SIG-M5 treated with dmso at 0.1 percent for 504 hours (cell line): ENCODE measurements around the gene RGL1.

Source experiments
- DNase-seq: peaks from one replicate; lab custom pipeline; 2025; ENCODE audit not compliant: unreplicated experiment; lab: John Stamatoyannopoulos, UW

The RGL1 gene

GRCh38 chr1:183859831-183860230 is 54.9 kb downstream of the RGL1 start:
- DNase-seq = no peak

DNA sequence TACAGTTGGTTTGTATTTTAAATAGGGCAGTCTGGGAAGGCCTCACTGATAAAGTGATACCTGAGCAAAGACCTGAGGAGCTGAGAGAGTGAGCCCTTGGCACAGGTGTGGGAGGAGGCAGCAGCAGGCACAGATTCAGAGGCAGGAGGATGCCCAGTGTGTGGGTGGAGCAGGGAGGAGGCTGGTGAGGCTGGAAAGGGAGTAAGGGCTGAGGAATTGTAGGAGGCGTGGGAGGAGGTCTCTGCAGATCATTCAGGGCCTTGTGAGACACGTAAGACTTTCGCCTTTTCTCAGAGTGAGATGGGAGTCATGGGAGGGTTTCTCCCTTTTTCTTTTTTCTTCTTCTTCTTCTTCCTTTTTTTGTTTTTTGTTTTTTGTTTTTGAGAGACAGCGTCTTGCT is 58.0 kb downstream of the RGL1 start:
- no peak for DNase-seq

- no peak for DNase-seq
These were observed 58.9 kb downstream of the RGL1 start for GRCh38 chr1:183863852-183864251.

DNA sequence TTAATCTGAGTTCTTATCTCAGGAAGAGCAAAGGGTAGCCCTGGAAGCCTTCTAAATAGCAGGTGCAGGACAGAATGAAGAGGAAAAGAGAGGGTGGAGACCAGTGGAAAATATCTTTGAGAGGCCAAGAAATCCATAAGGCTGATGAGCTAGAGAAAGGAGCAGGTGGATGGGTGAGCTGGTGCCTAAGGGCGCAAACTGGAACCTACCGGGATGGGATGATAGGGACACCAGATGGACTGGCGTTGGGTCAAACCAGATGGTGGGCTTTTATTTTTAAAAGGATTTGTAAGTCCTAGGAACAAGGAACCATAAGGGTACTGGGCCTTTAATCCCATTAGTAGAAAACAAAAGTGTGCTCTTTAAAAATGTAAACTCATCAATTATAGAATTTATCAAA is 59.7 kb downstream of the RGL1 start:
- DNase-seq = no peak

GRCh38 chr1:183869230-183869629 is 64.3 kb downstream of the RGL1 start:
- DNase-seq = no peak

- DNase-seq = no peak
These were observed 64.7 kb downstream of the RGL1 start for GRCh38 chr1:183869664-183870063.

DNA sequence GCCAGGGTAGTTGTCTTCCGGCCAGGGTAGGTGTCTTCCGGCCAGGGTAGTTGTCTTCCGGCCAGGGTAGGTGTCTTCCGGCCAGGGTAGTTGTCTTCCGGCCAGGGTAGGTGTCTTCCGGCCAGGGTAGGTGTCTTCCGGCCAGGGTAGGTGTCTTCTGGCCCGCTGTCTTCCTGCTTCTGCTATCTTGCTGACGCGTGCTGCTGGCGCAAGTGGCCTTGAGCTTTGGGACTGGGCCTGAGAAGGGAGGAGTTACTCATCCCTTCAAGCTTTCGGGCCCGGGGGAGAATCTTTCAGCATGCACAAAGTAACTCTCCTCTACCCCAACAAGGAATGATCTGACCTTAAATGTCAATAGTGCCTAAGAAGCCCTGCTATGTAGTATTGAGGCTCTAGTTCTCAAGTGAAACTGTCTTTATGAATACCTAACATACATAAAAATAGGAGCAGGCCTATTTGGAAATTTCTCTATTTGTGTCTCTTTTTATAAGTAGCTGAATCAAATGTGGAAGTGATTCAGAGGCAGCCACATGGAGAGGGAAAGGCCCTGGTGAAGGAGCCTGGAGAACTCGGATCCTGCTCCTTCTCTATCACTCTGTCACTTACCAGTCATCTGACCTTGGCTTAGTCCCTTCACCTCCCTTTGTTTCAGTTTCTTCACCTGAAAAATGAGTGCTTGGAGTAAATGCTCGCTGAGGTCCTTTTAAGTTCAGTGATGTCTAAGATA is 65.6 kb downstream of the RGL1 start:
- DNase-seq = no peak

DNA sequence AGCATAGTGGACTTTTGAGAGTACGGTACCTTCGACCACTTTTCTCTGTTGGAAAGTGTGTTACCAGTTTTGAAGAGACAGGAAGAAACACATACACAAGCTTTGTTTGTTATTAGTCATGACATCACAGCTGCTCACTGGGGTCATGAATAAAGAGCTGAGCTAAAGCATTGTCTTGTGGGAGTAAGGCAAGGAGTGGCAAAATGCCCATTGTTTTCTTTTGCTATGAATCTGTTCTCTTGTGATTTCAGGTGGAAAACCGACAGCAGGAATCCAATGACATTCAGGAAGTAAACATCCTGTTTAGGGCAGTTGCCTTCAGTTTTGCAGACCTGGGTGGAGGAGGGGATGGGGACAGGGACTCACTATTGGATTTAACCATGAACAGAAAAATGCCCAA is 66.2 kb downstream of the RGL1 start:
- no peak for DNase-seq

DNA sequence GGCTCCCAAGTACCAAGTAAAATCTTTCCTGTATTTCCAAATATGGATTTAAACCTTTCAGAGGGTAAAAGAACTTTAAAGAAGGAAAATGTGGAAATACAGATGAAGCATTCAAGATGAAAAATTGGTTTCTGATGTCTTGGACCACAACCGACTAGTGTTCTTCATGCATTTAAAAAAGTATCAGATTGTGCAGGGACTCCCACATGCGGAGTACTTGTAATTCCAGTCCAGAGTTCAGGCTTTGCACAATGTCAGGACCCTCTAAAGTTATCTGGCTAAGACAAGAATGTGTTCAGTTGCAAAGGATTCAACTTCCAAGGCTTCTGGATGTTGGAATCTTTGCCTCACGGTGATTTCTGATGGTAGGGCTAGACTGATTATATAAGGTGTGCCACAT is 66.7 kb downstream of the RGL1 start:
- no peak for DNase-seq

GRCh38 chr1:183872403-183872802 is 67.5 kb downstream of the RGL1 start:
- no peak for DNase-seq

DNA sequence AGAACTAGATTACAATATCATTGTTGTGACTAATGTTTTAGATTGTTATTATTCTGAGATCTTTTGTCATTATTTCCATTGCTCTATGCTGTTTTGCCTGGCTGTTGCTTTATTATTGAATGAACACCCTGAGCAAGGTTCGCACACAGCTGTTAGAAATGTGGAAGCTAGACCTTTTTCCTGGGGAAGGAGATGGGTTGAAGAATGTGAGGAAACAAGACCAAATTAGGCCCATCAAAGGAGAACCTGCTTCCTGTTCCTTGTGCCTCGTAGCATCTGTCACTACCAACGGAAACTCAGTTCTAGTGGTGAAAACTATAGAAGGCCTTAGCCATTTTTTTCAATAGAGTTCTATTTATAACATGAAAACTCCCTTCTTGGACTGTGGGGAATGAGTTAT is 68.7 kb downstream of the RGL1 start:
- no peak for DNase-seq

DNA sequence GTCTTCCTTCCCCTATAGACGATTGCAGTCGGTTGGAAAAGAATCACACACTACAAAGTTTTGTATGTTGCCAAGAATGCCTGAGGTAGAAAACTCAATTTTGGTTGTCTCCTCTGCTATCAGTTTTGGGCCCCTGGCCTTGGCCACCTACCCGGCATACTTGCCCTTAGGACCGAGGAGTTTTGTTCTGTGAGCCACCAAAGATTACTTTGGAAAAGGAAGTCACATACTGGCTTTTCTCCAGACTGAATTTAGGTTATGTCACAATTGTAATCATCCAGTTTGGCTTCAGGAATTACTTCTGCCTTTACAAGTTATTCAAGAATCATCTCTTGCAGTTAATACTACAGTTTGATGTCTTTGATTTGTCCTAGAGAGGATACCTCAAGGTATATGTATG is 71.4 kb downstream of the RGL1 start:
- no peak for DNase-seq

DNA sequence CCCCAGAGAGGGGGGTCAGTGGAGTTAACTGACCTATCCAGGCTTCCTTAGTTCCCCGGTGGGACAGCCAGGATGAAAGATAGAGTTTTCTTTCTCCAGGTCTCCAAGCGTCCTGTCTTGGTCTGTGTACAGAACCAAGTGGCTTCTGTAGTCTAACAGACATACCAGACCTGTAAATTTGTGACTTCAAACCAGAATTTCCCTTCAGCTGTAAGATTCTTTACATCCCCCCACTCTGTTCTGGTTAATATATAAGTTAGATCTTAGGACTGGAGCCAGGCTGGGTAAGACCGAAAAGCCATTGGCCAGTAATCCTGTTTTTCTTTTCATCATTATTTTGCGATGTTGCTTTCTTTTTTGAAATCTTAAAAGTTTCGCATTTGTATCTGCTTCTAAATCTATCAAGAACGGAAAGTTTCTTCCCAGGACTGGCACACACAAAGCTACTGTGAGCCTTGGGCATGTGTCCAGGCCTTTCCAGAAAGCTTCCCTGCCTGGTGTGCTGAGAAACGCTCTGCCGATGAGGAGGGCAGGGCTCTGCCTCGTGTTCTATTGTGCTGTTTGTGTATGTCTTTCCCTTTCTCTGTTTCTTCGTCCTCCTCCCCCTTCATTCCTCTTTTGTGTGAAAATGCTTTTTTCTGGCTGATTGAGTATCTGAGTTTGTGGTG is 72.3 kb downstream of the RGL1 start:
- DNase-seq = no peak

DNA sequence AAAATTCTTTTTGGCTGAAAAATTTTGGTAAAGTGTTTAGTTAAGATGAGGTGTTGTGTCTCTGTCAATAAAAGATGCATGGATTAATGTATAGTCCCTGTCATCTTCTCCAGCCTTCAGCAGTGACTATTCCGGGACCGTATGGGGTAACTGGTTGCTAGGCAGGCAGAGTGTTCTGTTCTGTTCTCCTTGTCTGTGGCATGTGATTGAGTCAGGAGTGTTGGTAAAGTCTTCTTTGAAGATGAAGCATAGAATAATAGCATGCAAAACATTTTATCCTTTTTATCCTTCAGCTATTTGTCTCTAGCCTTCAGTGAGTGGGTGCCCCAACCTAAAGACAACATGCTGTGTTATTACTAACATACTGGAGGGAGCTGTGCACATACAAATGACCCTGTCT is 74.6 kb downstream of the RGL1 start:
- no peak for DNase-seq

DNA sequence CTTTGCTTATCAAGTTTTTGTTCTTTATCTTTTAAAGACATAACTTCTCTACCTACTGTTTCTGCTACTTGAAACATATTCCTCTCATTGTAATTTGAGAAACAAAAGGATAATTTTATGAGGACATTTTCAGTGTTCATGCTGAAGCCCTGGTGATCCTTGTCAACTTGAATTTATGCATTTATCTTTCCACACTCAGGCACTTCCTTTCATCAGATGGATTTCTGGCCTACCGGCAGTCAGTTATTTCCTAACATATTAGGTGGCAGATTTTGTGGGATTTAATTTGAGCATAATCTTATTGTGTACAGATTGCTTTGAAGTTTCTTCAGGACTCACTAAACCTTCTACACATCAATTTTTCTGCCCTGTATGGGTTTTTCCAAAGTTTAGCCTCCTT is 75.0 kb downstream of the RGL1 start:
- DNase-seq = no peak

GRCh38 chr1:183880531-183881243 is 75.8 kb downstream of the RGL1 start:
- DNase-seq = no peak

DNA sequence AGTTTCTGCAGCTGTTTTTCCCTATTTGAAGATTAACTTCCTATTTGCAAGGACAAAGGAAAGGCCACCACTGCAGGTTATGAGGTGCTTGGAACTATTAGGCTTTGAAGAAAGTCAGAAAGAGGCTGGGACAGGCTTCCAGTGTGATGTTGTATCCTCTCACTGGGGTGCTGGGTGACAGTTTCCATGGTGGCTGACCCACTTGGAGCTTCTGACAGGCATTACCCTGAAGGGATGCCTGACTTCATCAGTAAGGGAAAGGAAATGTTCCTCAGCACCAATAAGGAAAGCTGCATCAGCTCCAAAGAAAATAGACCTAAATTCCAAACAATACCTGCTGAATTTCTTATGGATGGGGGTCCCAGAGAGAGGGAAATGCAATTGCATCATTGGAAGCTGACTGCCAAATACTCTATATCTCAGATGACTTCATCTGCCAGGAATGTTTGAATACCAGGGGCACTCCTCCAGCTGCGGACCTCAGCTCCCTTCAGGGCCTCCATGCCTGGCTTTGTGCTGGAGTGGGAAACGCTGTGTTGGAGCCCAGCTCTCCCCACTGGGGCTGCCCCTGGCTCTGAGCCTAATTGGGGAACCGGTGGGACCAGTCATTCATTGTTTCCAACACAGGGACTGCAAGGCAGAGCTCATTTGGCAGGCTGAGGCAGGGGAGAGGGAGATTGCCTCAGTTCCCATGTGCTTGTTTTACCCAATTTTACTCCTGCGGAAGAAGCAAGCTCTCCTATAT is 76.6 kb downstream of the RGL1 start:
- DNase-seq = no peak

DNA sequence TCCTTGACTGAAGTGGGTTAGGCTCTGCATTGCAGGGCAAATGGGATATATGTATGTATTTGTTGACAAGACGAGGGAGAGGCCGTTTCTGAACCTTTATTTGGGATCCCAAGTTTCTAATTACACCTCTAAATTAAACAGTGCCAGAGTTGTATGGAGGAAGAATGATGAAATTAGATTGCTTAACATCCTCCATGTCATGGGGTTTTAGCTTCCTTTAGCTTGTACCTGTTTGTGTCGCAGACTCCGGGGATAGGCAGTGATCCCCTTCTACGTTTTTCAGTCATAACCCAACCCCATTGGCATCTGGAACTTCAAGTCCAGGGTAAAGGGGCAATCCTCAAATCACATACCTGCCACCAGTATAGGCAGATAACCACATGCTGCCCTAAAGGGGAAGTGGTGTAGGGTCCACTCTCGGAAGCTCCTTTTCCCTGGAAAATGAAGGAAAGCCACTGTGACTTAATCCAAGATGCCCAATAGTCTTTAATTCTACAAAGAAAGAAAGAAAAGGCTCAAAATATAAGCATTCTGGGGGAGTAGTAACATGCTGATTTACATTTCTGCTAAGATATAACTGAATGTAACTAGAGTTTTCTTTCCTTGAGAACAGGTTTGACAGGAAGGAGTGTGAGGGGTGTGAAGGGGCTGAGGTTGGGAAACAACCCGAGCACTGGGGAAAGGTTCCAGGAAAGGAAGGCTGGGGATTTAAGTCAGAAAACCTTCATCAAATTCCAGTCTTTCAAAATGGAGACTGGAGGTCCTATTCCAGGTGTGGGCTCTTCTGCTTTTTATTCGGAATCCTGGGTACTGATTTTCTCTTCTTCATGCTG is 77.6 kb downstream of the RGL1 start:
- no peak for DNase-seq

- DNase-seq = no peak
These were observed 78.7 kb downstream of the RGL1 start for GRCh38 chr1:183883623-183884022.

DNA sequence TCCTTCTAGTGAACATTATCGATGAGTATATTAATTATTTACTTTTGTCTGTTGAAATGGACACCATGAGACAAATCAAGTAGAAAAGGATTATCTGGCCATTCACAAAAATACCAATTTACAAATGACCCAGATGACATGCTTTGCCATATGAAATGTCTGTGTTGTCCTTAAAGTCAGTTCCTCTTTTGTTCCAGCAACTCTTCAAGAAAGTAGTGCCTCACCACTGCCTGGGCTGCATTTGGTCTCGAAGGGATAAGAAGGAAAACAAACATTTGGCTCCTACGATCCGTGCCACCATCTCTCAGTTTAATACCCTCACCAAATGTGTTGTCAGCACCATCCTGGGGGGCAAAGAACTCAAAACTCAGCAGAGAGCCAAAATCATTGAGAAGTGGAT is 79.6 kb downstream of the RGL1 start:
- no peak for DNase-seq
